ENCODE data around the gene STAT5A.
"Not testable (repeated sequence)": the region's sequence is repeated elsewhere in the genome, so short reads cannot be mapped to it uniquely, and the experiment has no call there.

Gene STAT5A

GRCh38 chr17:42287977-42288802 lies at the start of gene STAT5A:
TSS of gene STAT5A (plus strand) at chr17:42288498. CDS start at chr17:42289412, 914 bp downstream.
- peak; percentile 68 for DNase-seq

- not testable (repeated sequence) for DNase-seq
These were observed 48.7 kb upstream of the STAT5A start for GRCh38 chr17:42239576-42239975.

- no peak for DNase-seq
These were observed 48.1 kb upstream of the STAT5A start for GRCh38 chr17:42240201-42240600.

GRCh38 chr17:42240863-42241262 lies 47.4 kb upstream of the STAT5A start:
- DNase-seq: not testable (repeated sequence)

GRCh38 chr17:42241871-42242270 lies 46.4 kb upstream of the STAT5A start:
- DNase-seq: no peak

GRCh38 chr17:42243493-42243982 lies 44.8 kb upstream of the STAT5A start:
- DNase-seq: no peak

GRCh38 chr17:42244116-42244515 lies 44.2 kb upstream of the STAT5A start:
- DNase-seq: not testable (repeated sequence)

- DNase-seq: not testable (repeated sequence)
These were observed 43.1 kb upstream of the STAT5A start for GRCh38 chr17:42245183-42245582.

GRCh38 chr17:42246515-42246914 lies 41.8 kb upstream of the STAT5A start:
- DNase-seq: no peak

- no peak for DNase-seq
These were observed 40.6 kb upstream of the STAT5A start for GRCh38 chr17:42247734-42248133.

GRCh38 chr17:42248351-42249179 lies 39.7 kb upstream of the STAT5A start:
- peak; percentile 61 for DNase-seq

GRCh38 chr17:42249681-42250446 lies 38.4 kb upstream of the STAT5A start:
- no peak for DNase-seq

- DNase-seq: no peak
These were observed 37.2 kb upstream of the STAT5A start for GRCh38 chr17:42251115-42251514.

- DNase-seq: no peak
These were observed 35.4 kb upstream of the STAT5A start for GRCh38 chr17:42252597-42253550.

- DNase-seq: no peak
These were observed 34.7 kb upstream of the STAT5A start for GRCh38 chr17:42253578-42253977.

GRCh38 chr17:42255445-42255844 lies 32.9 kb upstream of the STAT5A start:
- DNase-seq: no peak

GRCh38 chr17:42260318-42260717 lies 28.0 kb upstream of the STAT5A start:
- DNase-seq: no peak

- DNase-seq: not testable (repeated sequence)
These were observed 23.9 kb upstream of the STAT5A start for GRCh38 chr17:42264366-42264765.

GRCh38 chr17:42266462-42266861 lies 21.8 kb upstream of the STAT5A start:
- no peak for DNase-seq

- DNase-seq: no peak
These were observed 21.2 kb upstream of the STAT5A start for GRCh38 chr17:42266918-42267766.

GRCh38 chr17:42268236-42268635 lies 20.1 kb upstream of the STAT5A start:
- DNase-seq: no peak

All from NCI-H1436 (cell line).